Neural progenitor cell (in vitro differentiated cells): ENCODE results near the gene INPP4B.

Experiments
- CTCF ChIP-seq: fragments of 200-600 bp; sonication (generic); IDR thresholded peaks from 2 replicates; pipeline ENCODE4 v1.5.1; 2017; ENCODE audit warnings: antibody characterized with exemption, mild to moderate bottlenecking
- EZH2 ChIP-seq: fragments of 200-600 bp; sonication (generic); IDR thresholded peaks from 2 replicates; pipeline ENCODE4 v1.6.1; 2017; ENCODE audit warnings: antibody characterized with exemption, mild to moderate bottlenecking, moderate library complexity
- EZH2phosphoT487 ChIP-seq: fragments of 200-600 bp; sonication (generic); IDR thresholded peaks from 2 replicates; pipeline ENCODE4 v1.6.1; 2017; ENCODE audit warnings: antibody characterized with exemption

- TF ChIP-seq CTCF (no peak), EZH2 (no peak), EZH2phosphoT487 (no peak)
Observed at GRCh38 chr4:142331646-142332045, 514.5 kb downstream of the INPP4B start.
